ENCODE data around the gene GLO1. TPM values are rescaled to one million over a fixed set of nuclear protein-coding genes. Genes with fewer than 3 reads are reported as not detected.

Gene GLO1
- total and polyA plus RNA-seq, 9 of the 15 experiments (the other 6 are each of a cell fraction or from before 2014, with no cell fraction given): 155 to 331 (median 203) TPM

GRCh38 chr6:38702558-38703397, at the start of gene GLO1 (continued):
- TF ChIP-seq THAP12 (CRISPR knock-in tag; IDR thresholded peaks at IDR 0.05): peak; percentile 96
- no peak for TF ChIP-seq YBX1 (IDR thresholded peaks at IDR 0.05)
- peak; percentile 99 for TF ChIP-seq FOS (IDR thresholded peaks at IDR 0.05; ENCODE audit: extremely low read depth, insufficient read length)
- peak; percentile 95 for TF ChIP-seq JUND (IDR thresholded peaks at IDR 0.05; ENCODE audit: borderline replicate concordance, low read depth, low read length)
- peak; percentile 91; the same call in 2 of the 3 replicates for TF ChIP-seq JUND (tag; IDR thresholded peaks at IDR 0.05; ENCODE audit: borderline replicate concordance, low read depth, low read length)
- no peak for TF ChIP-seq ZFPM2 (CRISPR knock-in tag; IDR thresholded peaks at IDR 0.05)
- TF ChIP-seq NFIX (CRISPR knock-in tag; IDR thresholded peaks at IDR 0.05; ENCODE audit: low read depth): no peak
- TF ChIP-seq, protein P1, sequence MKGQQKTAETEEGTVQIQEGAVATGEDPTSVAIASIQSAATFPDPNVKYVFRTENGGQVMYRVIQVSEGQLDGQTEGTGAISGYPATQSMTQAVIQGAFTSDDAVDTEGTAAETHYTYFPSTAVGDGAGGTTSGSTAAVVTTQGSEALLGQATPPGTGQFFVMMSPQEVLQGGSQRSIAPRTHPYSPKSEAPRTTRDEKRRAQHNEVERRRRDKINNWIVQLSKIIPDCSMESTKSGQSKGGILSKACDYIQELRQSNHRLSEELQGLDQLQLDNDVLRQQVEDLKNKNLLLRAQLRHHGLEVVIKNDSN (CRISPR knock-in tag; IDR thresholded peaks at IDR 0.05): no peak
- TF ChIP-seq MYC (IDR thresholded peaks at IDR 0.05; ENCODE audit: low read depth, low read length): peak; percentile 50; the same call in 1 of the 2 replicates
- peak; percentile 83; the same call in 1 of the 2 replicates for TF ChIP-seq MYC (CRISPR knock-in tag; IDR thresholded peaks at IDR 0.05; ENCODE audit: borderline replicate concordance, low read depth)
- no peak for TF ChIP-seq ZNF175 (CRISPR knock-in tag; IDR thresholded peaks at IDR 0.05; ENCODE audit: low read depth)
- TF ChIP-seq NBN (IDR thresholded peaks at IDR 0.05; ENCODE audit: low read depth): no peak; the same call in 1 of the 2 replicates
- no peak for TF ChIP-seq CHD4 (IDR thresholded peaks at IDR 0.05; ENCODE audit: insufficient read depth, insufficient replicate concordance, low read depth, low read length, poor library complexity, severe bottlenecking)
- no peak for TF ChIP-seq JUNB (CRISPR knock-in tag; conservative IDR thresholded peaks at IDR 0.05)
- TF ChIP-seq SAP30 (IDR thresholded peaks at IDR 0.05; ENCODE audit: borderline replicate concordance, insufficient read depth, low read depth, low read length, poor library complexity, severe bottlenecking): peak; percentile 69
- TF ChIP-seq, protein P2, sequence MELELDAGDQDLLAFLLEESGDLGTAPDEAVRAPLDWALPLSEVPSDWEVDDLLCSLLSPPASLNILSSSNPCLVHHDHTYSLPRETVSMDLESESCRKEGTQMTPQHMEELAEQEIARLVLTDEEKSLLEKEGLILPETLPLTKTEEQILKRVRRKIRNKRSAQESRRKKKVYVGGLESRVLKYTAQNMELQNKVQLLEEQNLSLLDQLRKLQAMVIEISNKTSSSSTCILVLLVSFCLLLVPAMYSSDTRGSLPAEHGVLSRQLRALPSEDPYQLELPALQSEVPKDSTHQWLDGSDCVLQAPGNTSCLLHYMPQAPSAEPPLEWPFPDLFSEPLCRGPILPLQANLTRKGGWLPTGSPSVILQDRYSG (tag; conservative IDR thresholded peaks at IDR 0.05; ENCODE audit: low read depth): 0 out of 2 replicates have a peak, but pooled peaks have one; percentile 73
- peak; percentile 72 for TF ChIP-seq CHD2 (IDR thresholded peaks at IDR 0.05; ENCODE audit: low read depth, low read length)
- TF ChIP-seq NONO (IDR thresholded peaks at IDR 0.05; ENCODE audit: low read depth in 2 of 2, low read length in 1 of 2): peak; percentile 23 to 48; a peak in 1 of 4 replicates
- TF ChIP-seq SRSF3 (IDR thresholded peaks at IDR 0.05; ENCODE audit: insufficient read depth, low read length): no peak
- TF ChIP-seq, protein P3, sequence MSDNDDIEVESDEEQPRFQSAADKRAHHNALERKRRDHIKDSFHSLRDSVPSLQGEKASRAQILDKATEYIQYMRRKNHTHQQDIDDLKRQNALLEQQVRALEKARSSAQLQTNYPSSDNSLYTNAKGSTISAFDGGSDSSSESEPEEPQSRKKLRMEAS (CRISPR knock-in tag; IDR thresholded peaks at IDR 0.05): peak; percentile 80
- no peak for TF ChIP-seq ADNP (tag; IDR thresholded peaks at IDR 0.05)
- TF ChIP-seq SNRNP70 (optimal IDR thresholded peaks at IDR 0.05; ENCODE audit: low read depth, low read length): no peak
- no peak for TF ChIP-seq RHOXF2B (CRISPR knock-in tag; conservative IDR thresholded peaks at IDR 0.05)
